Astrocyte (in vitro differentiated cells and primary cell): ENCODE measurements around the gene ARHGEF40.

ENCODE experiments used
- CTCF ChIP-seq: IDR thresholded peaks from 2 replicates; pipeline ENCODE4 v1.5.1; 2011; ENCODE audit warnings: low read depth, mild to moderate bottlenecking, inconsistent platforms, low read length, moderate library complexity; ENCODE audit not compliant: insufficient read depth
- EZH2 ChIP-seq: IDR thresholded peaks from 2 replicates; pipeline ENCODE4 v1.6.1; 2012; ENCODE audit warnings: mild to moderate bottlenecking, low read length, inconsistent platforms; ENCODE audit not compliant: insufficient read depth

DNA sequence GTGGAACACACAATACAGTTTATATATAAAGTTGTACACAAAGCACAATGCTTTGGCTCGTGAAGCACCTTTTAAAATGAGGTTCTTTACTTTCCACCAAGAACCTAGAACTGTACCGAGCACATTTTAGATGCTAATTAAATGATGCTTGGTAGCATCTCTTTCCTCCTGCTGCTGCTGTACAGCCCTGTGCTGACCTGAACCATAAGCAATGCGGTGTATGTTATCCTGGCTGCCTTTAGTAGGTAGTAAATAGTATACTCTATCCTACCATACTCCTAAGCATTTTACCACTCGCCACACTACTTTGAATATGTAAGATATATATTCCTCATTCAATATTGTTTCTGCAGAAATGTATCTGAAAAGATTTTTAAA is 15.3 kb upstream of the ARHGEF40 start:
- TF ChIP-seq CTCF: no peak
- TF ChIP-seq EZH2: no peak
